Measurements from ENCODE around the gene PEX7.
A peak's percentile ranks its signal among the peaks of the same experiment; 100 is the strongest.
"Not testable (repeated sequence)": the region's sequence is repeated elsewhere in the genome, so short reads cannot be mapped to it uniquely, and the experiment has no call there.

The PEX7 gene

GRCh38 chr6:136822376-136823127 lies at the start of gene PEX7:
Gene PEX7, plus strand, starts transcription at chr6:136822592. Its CDS starts 74 bp downstream, at chr6:136822666.
- peak; percentile 96 for DNase-seq

- no peak for DNase-seq
These were observed 49.5 kb upstream of the PEX7 start for GRCh38 chr6:136772685-136773472.

GRCh38 chr6:136773473-136773796 lies 49.0 kb upstream of the PEX7 start:
- no peak for DNase-seq

- peak; percentile 80 for DNase-seq
These were observed 48.0 kb upstream of the PEX7 start for GRCh38 chr6:136774228-136775041.

- DNase-seq, result no peak
These were observed 47.3 kb upstream of the PEX7 start for GRCh38 chr6:136775081-136775480.

- DNase-seq, result no peak
These were observed 46.8 kb upstream of the PEX7 start for GRCh38 chr6:136775548-136775947.

- no peak for DNase-seq
These were observed 44.7 kb upstream of the PEX7 start for GRCh38 chr6:136777651-136778050.

- DNase-seq, result peak; percentile 32
These were observed 42.7 kb upstream of the PEX7 start for GRCh38 chr6:136779682-136780081.

GRCh38 chr6:136780972-136781371 lies 41.4 kb upstream of the PEX7 start:
- no peak for DNase-seq

- DNase-seq, result peak; percentile 48
These were observed 40.2 kb upstream of the PEX7 start for GRCh38 chr6:136782021-136782770.

GRCh38 chr6:136783021-136783420 lies 39.4 kb upstream of the PEX7 start:
- DNase-seq, result no peak

- DNase-seq, result peak; percentile 94
These were observed 38.7 kb upstream of the PEX7 start for GRCh38 chr6:136783495-136784270.

- no peak for DNase-seq
These were observed 38.1 kb upstream of the PEX7 start for GRCh38 chr6:136784271-136784664.

- DNase-seq, result peak; percentile 67
These were observed 37.3 kb upstream of the PEX7 start for GRCh38 chr6:136784910-136785746.

GRCh38 chr6:136786658-136787057 lies 35.7 kb upstream of the PEX7 start:
- DNase-seq, result no peak

- no peak for DNase-seq
These were observed 34.7 kb upstream of the PEX7 start for GRCh38 chr6:136787726-136788068.

- DNase-seq, result peak; percentile 56
These were observed 34.1 kb upstream of the PEX7 start for GRCh38 chr6:136788069-136788902.

- not testable (repeated sequence) for DNase-seq
These were observed 33.0 kb upstream of the PEX7 start for GRCh38 chr6:136789440-136789839.

- DNase-seq, result peak; percentile 49
These were observed 31.7 kb upstream of the PEX7 start for GRCh38 chr6:136790411-136791295.

Measured in OCI-M1 (cell line).